ENCODE results near the gene CTPS2.

GRCh38 chrX:16658284-16658683 lies 54.2 kb downstream of the CTPS2 start:
- no peak for TF ChIP-seq POLR2A (IDR thresholded peaks at IDR 0.05)
- no peak for TF ChIP-seq CTCF (IDR thresholded peaks at IDR 0.05)
- TF ChIP-seq POLR2AphosphoS5 (IDR thresholded peaks at IDR 0.05) = no peak

All from upper lobe of left lung (tissue), 4 donors.